GM12878 (cell line): ENCODE measurements around the gene TCF7L2. TPM values are rescaled to one million over a fixed set of nuclear protein-coding genes. Genes with fewer than 3 reads are reported as not detected.

Experiments
- ATAC-seq: fragments of 200-7000 bp; cut with Tn5 transposase; 3 replicates; pipeline ENCODE4 v1.9.1; 2020; ENCODE audit warnings: mild to moderate bottlenecking, moderate library complexity
- BruUV-seq: library from RNA; stranded (reverse); fragments of 400-500 nt; replicated peaks from 2 replicates; lab custom pipeline; 2021; lab: Mats Ljungman, UMichigan
- CTCF ChIA-PET: fragments of 300-600 bp; sonication (Branson Sonifier 250); formaldehyde crosslinking; extraction: SDS; loops from one replicate; lab custom pipeline; 2021; ENCODE audit warnings: inconsistent platforms; lab: Yijun Ruan, JAX
- POLR2A ChIA-PET: fragments of 350-600 bp; formaldehyde crosslinking; extraction: SDS; loops from one replicate; lab custom pipeline; 2021; ENCODE audit warnings: inconsistent platforms; lab: Charles Lee
- RAD21 ChIA-PET: fragments of 300-600 bp; sonication (Branson Sonifier 250); formaldehyde crosslinking; loops from one replicate; lab custom pipeline; 2023; ENCODE audit warnings: antibody characterized with exemption; ENCODE audit not compliant: unreplicated experiment; lab: Charles Lee
- SMC1A ChIA-PET: fragments of 300-600 bp; sonication (Branson Sonifier 250); formaldehyde crosslinking; loops from one replicate; lab custom pipeline; 2023; ENCODE audit not compliant: unreplicated experiment, uncharacterized antibody; lab: Charles Lee
- DNase-seq: peaks from one replicate; pipeline ENCODE4 v3.0.0-alpha.2; 2011; ENCODE audit warnings: low read depth, low spot score
- FAIRE-seq: peaks from 3 replicates; lab custom pipeline; 2011; peaks lifted over from hg19 to GRCh38; lab: Jason Lieb, UNC
- H2AFZ ChIP-seq: 2 replicates; pipeline ENCODE4 v1.6.0; 2011; ENCODE audit warnings: low read depth, low read length, control low read depth; ENCODE audit not compliant: control insufficient read depth
- H3K27ac ChIP-seq: 2 replicates; pipeline ENCODE4 v1.5.1; 2011; ENCODE audit warnings: control low read depth; ENCODE audit not compliant: control insufficient read depth, insufficient read depth
- H3K27me3 ChIP-seq, 2 experiments: replicated peaks in 1 of 2; 2 replicates each; pipeline versions ENCODE4 v1.6.0 to v1.6.1; 2011; ENCODE audit warnings: low read length in 1 of 2; ENCODE audit not compliant: control insufficient read depth in 2 of 2, insufficient read depth in 2 of 2
- H3K36me3 ChIP-seq, 2 experiments: 2 replicates each; pipeline ENCODE4 v1.5.1; 2011; ENCODE audit warnings: low read length in 1 of 2; ENCODE audit not compliant: control insufficient read depth in 2 of 2, insufficient read depth in 2 of 2
- H3K4me1 ChIP-seq: 2 replicates; pipeline ENCODE4 v1.6.1; 2011; ENCODE audit warnings: mild to moderate bottlenecking, low read length, moderate library complexity, mixed read lengths; ENCODE audit not compliant: control insufficient read depth, insufficient read depth
- H3K4me2 ChIP-seq: 2 replicates; pipeline ENCODE4 v1.6.0; 2011; ENCODE audit warnings: control low read depth; ENCODE audit not compliant: control insufficient read depth, insufficient read depth
- H3K4me3 ChIP-seq: fragments of 200-600 bp; sonication (generic); 2 replicates; pipeline ENCODE4 v1.5.1; 2016
- H3K79me2 ChIP-seq: 2 replicates; pipeline ENCODE4 v1.6.0; 2011; ENCODE audit warnings: low read length; ENCODE audit not compliant: control insufficient read depth, insufficient read depth
- H3K9ac ChIP-seq: 2 replicates; pipeline ENCODE4 v1.8.0; 2011; ENCODE audit warnings: low read length, control low read depth, mixed read lengths; ENCODE audit not compliant: control insufficient read depth, insufficient read depth
- H3K9me3 ChIP-seq: replicated peaks from 3 replicates; pipeline ENCODE4 v1.5.1; 2011; ENCODE audit warnings: mild to moderate bottlenecking, low read length; ENCODE audit not compliant: control insufficient read depth, insufficient read depth
- H4K20me1 ChIP-seq: 2 replicates; pipeline ENCODE4 v1.6.0; 2011; ENCODE audit not compliant: control insufficient read depth, insufficient read depth
- BRCA1 ChIP-seq: IDR thresholded peaks from 2 replicates; pipeline ENCODE4 v1.6.1; 2011; ENCODE audit warnings: low read depth, low read length, improper control_type of control experiment
- MYB ChIP-seq: fragments of 150-350 bp; IDR thresholded peaks from 2 replicates; pipeline ENCODE4 v1.6.1; 2014; ENCODE audit warnings: mild to moderate bottlenecking, low read depth, low read length, borderline replicate concordance
- MYC ChIP-seq: IDR thresholded peaks from 2 replicates; pipeline ENCODE4 v1.6.1; 2011; ENCODE audit warnings: mild to moderate bottlenecking, low read length, moderate library complexity, inconsistent platforms; ENCODE audit not compliant: insufficient read depth, insufficient replicate concordance, insufficient read length, severe bottlenecking
- RAD51 ChIP-seq: fragments of 450-650 bp; IDR thresholded peaks from 2 replicates; pipeline ENCODE4 v1.6.1; 2016; ENCODE audit warnings: moderate library complexity, mild to moderate bottlenecking, inconsistent platforms
- RFX5 ChIP-seq: IDR thresholded peaks from 2 replicates; pipeline ENCODE4 v1.6.1; 2011; ENCODE audit warnings: low read depth, low read length, improper control_type of control experiment
- SMC3 ChIP-seq: IDR thresholded peaks from 2 replicates; pipeline ENCODE4 v1.6.1; 2011; ENCODE audit warnings: low read length, improper control_type of control experiment, borderline replicate concordance
- WGBS: methylation state at CpG from one replicate; pipeline ENCODE4 v1.1.6; 2016; ENCODE audit warnings: low lambda C conversion rate; ENCODE audit not compliant: insufficient replicate concordance, insufficient coverage; ENCODE audit errors: missing lambda C conversion rate; 5-methylcytosine and 5-hydroxymethylcytosine counted together
- in situ Hi-C: fragments of 300-500 bp; cut with MboI; formaldehyde crosslinking; loops from 9 replicates; pipeline ENCODE4 v1.14.3; 2018; ENCODE audit warnings: mixed read lengths
- intact Hi-C: fragments of 100-400 bp; cut with micrococcal nuclease; formaldehyde crosslinking; loops from one replicate; pipeline ENCODE4 v1.14.2; 2022; ENCODE audit not compliant: unreplicated experiment
- polyA plus RNA-seq, 11 experiments: library from polyadenylated mRNA; depleted of rRNA in 4 of 11; unstranded in 6 of 11; stranded (reverse) in 5 of 11; fragments of >200 nt; fragmentation: Nextera tagmentation in 4 of 11; fragmentation: Illumina TruSeq in 1 of 11; extraction: Ambion mirVana in 4 of 11; extraction: Trizol in 1 of 11; gene quantifications; 1 replicate in 1 of 11; 2 replicates in 10 of 11; pipeline versions ENCODE4 v1.2.1 to v1.2.3, GENCODE V29; 2011 to 2016; ENCODE audit warnings: inconsistent platforms in 2 of 11, missing spikeins in 2 of 11, low read depth in 1 of 11
- total RNA-seq, 4 experiments: library from RNA; depleted of rRNA in 3 of 4; stranded (reverse); fragments of >200 nt in 3 of 4; fragmentation: Illumina TruSeq in 1 of 4; extraction: Trizol in 1 of 4; gene quantifications; 2 replicates each; pipeline versions ENCODE4 v1.2.1 to v1.2.3, GENCODE V29; 2013 to 2021
- TF ChIP-seq, protein P1 (sequence below): IDR thresholded peaks from 2 replicates; pipeline ENCODE4 v1.6.1; 2012; ENCODE audit warnings: low read depth, low read length, improper control_type of control experiment

TCF7L2 gene
- total and polyA plus RNA-seq, 10 of the 15 experiments (the other 5 are each of a cell fraction or from before 2014, with no cell fraction given), result 0.02 to 1.1 (median 0.35) TPM; not detected in 4

DNA sequence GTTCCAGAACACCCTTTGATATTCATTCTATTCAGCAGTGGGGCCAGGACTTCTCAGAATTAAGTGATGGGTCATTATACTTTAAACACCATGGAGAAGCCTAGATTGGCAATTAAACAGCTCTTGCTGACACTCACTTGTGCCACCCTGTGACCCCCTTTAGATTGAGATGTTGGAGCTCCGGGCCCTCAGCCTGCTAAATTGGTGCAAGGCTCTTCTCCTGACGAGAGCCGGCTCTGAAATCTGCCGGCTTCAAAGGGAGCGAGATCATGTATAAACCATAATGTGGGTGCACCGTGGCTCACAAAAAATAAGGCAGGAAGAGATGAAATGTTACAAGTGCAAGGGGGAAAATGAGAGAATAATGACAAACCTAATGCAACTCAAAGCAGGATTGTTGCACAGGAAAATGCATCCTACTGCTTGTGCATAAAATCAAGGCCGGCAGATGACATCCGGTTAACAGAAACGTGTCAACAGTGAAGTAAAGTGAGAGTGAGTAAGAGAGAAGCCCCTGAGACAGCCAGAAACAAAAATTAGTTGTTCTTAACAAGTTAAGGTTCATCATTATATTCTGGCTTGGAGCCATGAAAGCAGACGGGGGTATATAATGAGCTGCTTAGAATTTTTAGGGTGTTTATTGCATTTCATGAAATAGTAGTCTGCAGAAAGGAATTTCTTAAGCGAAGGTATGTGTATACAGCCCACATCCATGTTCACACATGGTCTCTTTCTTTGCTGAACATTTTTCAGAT is 198.2 kb downstream of the TCF7L2 start:
- ChIA-PET POLR2A (no interaction called here), SMC1A (no interaction called here), CTCF (interaction anchor here (0.7 kb wide), 1 partner anchor 45 kb away, joined by 3 read pairs; no protein-coding TSS in a partner anchor), RAD21 (no interaction called here)
- no TSS peak for BruUV-seq
- H3K4me3 ChIP-seq, result no peak overlapping the region
- no peak overlapping the region for H3K4me2 ChIP-seq
- no peak overlapping the region for H3K9ac ChIP-seq
- in situ Hi-C loops, result no loop called here
- H3K27ac ChIP-seq, result no peak overlapping the region
- no peaks in the 10 kb centered on the region for H3K9me3 ChIP-seq
- no peaks in the 10 kb centered on the region for H4K20me1 ChIP-seq
- intact Hi-C loops, result no loop called here
- no peak for FAIRE-seq
- no peaks in the 10 kb centered on the region for H3K79me2 ChIP-seq
- H3K4me1 ChIP-seq, result no peaks in the 10 kb centered on the region
- ATAC-seq, result no peak
- 58% methylated on average over 11 of the region's 11 CpGs for WGBS
- no peak for TF ChIP-seq MYB
- no peak for TF ChIP-seq MYC
- H2AFZ ChIP-seq, result no peak overlapping the region
- no peaks in the 10 kb centered on the region for H3K27me3 ChIP-seq
- H3K36me3 ChIP-seq, result no peaks in the 10 kb centered on the region
- no peak for DNase-seq

DNA sequence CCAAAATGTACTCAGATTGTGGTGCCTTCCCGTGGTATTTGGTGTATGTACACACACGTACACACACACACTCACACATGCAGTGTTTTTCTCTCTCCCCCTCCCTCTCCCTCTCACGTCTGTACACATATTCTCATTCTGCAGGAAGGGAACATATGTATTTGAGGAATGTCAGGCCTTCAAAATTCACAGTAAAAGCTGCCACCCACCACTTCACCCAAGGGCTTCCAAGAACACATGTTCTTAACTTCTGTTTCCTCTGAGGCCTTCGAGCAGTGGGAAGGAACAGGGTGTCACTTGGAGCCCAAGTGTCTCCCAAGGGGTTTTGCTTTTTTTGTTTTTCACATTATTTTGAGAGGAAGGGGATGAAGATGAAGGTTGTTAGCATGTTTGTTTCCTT is 198.9 kb downstream of the TCF7L2 start:
- ChIA-PET SMC1A (no interaction called here), POLR2A (no interaction called here)

More for the DNA sequence above, 198.9 kb downstream of the TCF7L2 start:
- Histone ChIP-seq H3K4me3 (no peak overlapping the region), H2AFZ (no peak overlapping the region), H3K9ac (no peak overlapping the region), H3K36me3 (no peaks in the 10 kb centered on the region), H3K27ac (no peak overlapping the region), H3K79me2 (no peaks in the 10 kb centered on the region), H3K9me3 (no peaks in the 10 kb centered on the region), H3K4me2 (no peak overlapping the region), H3K27me3 (no peaks in the 10 kb centered on the region), H4K20me1 (no peaks in the 10 kb centered on the region), H3K4me1 (no peaks in the 10 kb centered on the region)
- 2% methylated on average over 4 of the region's 4 CpGs for WGBS
- in situ Hi-C loops (no loop called here), intact Hi-C loops (no loop called here)
- ChIA-PET RAD21 (no interaction called here), CTCF (no interaction called here)
- TF ChIP-seq, protein P1, sequence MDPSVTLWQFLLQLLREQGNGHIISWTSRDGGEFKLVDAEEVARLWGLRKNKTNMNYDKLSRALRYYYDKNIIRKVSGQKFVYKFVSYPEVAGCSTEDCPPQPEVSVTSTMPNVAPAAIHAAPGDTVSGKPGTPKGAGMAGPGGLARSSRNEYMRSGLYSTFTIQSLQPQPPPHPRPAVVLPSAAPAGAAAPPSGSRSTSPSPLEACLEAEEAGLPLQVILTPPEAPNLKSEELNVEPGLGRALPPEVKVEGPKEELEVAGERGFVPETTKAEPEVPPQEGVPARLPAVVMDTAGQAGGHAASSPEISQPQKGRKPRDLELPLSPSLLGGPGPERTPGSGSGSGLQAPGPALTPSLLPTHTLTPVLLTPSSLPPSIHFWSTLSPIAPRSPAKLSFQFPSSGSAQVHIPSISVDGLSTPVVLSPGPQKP, result no peak
- TF ChIP-seq SMC3, result no peak
- TF ChIP-seq RFX5, result no peak
- no peak for TF ChIP-seq BRCA1
- no peak for TF ChIP-seq RAD51
- no peak for ATAC-seq
- no TSS peak for BruUV-seq
- no peak for DNase-seq
- FAIRE-seq, result no peak
